Astrocyte (in vitro differentiated cells and primary cell): ENCODE measurements around the gene COL2A1. TPM values are rescaled to one million over a fixed set of nuclear protein-coding genes. Genes with fewer than 3 reads are reported as not detected.

Experiments used
- DNase-seq: peaks from one replicate; pipeline ENCODE4 v3.0.0-alpha.2; 2010; ENCODE audit warnings: low read depth
- FAIRE-seq: peaks from 2 replicates; lab custom pipeline; 2011; peaks lifted over from hg19 to GRCh38; lab: Jason Lieb, UNC
- H2AFZ ChIP-seq: 2 replicates; pipeline ENCODE4 v1.6.0; 2012; ENCODE audit warnings: low read depth, low read length, inconsistent platforms
- H3K27ac ChIP-seq: 2 replicates; pipeline ENCODE4 v1.5.1; 2011; ENCODE audit warnings: low read depth, low read length, inconsistent platforms
- H3K27me3 ChIP-seq: 2 replicates; pipeline ENCODE4 v1.6.0; 2011; ENCODE audit warnings: low read length, inconsistent platforms; ENCODE audit not compliant: insufficient read depth
- H3K36me3 ChIP-seq: 2 replicates; pipeline ENCODE4 v1.5.1; 2011; ENCODE audit warnings: low read length, inconsistent platforms; ENCODE audit not compliant: insufficient read depth
- H3K4me1 ChIP-seq: 2 replicates; pipeline ENCODE4 v1.5.1; 2011; ENCODE audit warnings: low read length, inconsistent platforms; ENCODE audit not compliant: insufficient read depth
- H3K4me2 ChIP-seq: 2 replicates; pipeline ENCODE4 v1.6.0; 2012; ENCODE audit warnings: low read length, inconsistent platforms
- H3K4me3 ChIP-seq: 2 replicates; pipeline ENCODE4 v1.5.1; 2011; ENCODE audit warnings: low read depth, mild to moderate bottlenecking, low read length, inconsistent platforms; ENCODE audit not compliant: insufficient read depth
- H3K79me2 ChIP-seq: 2 replicates; pipeline ENCODE4 v1.6.0; 2012; ENCODE audit warnings: mild to moderate bottlenecking, low read length, inconsistent platforms; ENCODE audit not compliant: insufficient read depth
- H3K9ac ChIP-seq: 2 replicates; pipeline ENCODE4 v1.6.0; 2012; ENCODE audit warnings: mild to moderate bottlenecking, low read length, inconsistent platforms
- H3K9me3 ChIP-seq: 2 replicates; pipeline ENCODE4 v1.5.1; 2012; ENCODE audit warnings: low read depth, mild to moderate bottlenecking, low read length, inconsistent platforms; ENCODE audit not compliant: insufficient read depth
- H4K20me1 ChIP-seq: 2 replicates; pipeline ENCODE4 v1.6.0; 2012; ENCODE audit warnings: low read length, inconsistent platforms; ENCODE audit not compliant: insufficient read depth
- H3K27ac Mint-ChIP-seq: one replicate; pipeline ENCODE4 v1.8.0; 2021; ENCODE audit warnings: mild to moderate bottlenecking, mixed read lengths; ENCODE audit not compliant: unreplicated experiment
- H3K27me3 Mint-ChIP-seq: one replicate; pipeline ENCODE4 v1.8.0; 2021; ENCODE audit warnings: low read depth, mixed read lengths; ENCODE audit not compliant: unreplicated experiment
- H3K36me3 Mint-ChIP-seq: one replicate; pipeline ENCODE4 v1.8.0; 2021; ENCODE audit warnings: low read depth, mixed read lengths; ENCODE audit not compliant: unreplicated experiment
- H3K4me1 Mint-ChIP-seq: one replicate; pipeline ENCODE4 v1.8.0; 2021; ENCODE audit warnings: low read depth, mixed read lengths; ENCODE audit not compliant: unreplicated experiment
- H3K4me3 Mint-ChIP-seq: one replicate; pipeline ENCODE4 v1.8.0; 2021; ENCODE audit warnings: mild to moderate bottlenecking, moderate library complexity, mixed read lengths; ENCODE audit not compliant: unreplicated experiment
- H3K9me3 Mint-ChIP-seq: one replicate; pipeline ENCODE4 v1.8.0; 2021; ENCODE audit warnings: mild to moderate bottlenecking, mixed read lengths; ENCODE audit not compliant: unreplicated experiment
- CTCF ChIP-seq: IDR thresholded peaks from 2 replicates; pipeline ENCODE4 v1.5.1; 2011; ENCODE audit warnings: low read depth, mild to moderate bottlenecking, inconsistent platforms, low read length, moderate library complexity; ENCODE audit not compliant: insufficient read depth
- EZH2 ChIP-seq: IDR thresholded peaks from 2 replicates; pipeline ENCODE4 v1.6.1; 2012; ENCODE audit warnings: mild to moderate bottlenecking, low read length, inconsistent platforms; ENCODE audit not compliant: insufficient read depth
- total RNA-seq: library from RNA; stranded (reverse); gene quantifications from 2 replicates; pipeline ENCODE4 v1.2.1, GENCODE V29; 2021

Gene COL2A1
- total RNA-seq, 1 donor from 2014 or later, result 20.3 TPM

DNA sequence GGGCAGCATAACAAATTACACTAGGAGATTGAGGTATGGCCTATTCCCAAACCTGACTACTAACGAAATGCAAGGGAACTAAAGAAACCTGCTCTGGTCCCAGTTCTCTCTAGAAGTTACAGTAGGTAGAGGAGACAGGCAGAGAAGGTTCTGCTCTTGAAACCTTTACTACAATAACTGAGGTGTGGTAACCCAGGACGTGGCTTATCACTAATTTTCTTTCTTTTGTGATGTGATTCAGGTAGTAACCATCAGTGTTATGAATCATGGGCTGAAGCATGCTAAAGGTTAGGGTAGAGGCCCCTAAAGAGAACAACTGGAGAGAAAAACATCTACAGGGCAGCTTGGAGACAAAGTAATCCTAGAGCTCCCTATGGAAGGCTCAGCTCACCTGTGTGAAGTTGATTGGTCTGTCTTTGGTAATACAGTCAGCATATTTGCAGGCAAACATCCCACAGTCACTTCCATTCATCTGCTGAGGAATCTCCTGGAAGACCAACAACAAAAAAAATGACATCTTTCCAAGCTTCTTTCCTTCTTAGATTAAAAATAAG is 41.8 kb upstream of the COL2A1 start:
- Mint-ChIP-seq H3K9me3 (no peaks in the 10 kb centered on the region), H3K27ac (no peak overlapping the region), H3K4me1 (no peaks in the 10 kb centered on the region), H3K27me3 (no peaks in the 10 kb centered on the region), H3K36me3 (peaks cover 9% of the 10 kb centered on the region), H3K4me3 (no peak overlapping the region)
- FAIRE-seq (no peak), DNase-seq (no peak)
- Histone ChIP-seq H3K27me3 (no peaks in the 10 kb centered on the region), H2AFZ (no peak overlapping the region), H3K36me3 (peaks cover 23% of the 10 kb centered on the region), H3K79me2 (no peaks in the 10 kb centered on the region), H3K27ac (no peak overlapping the region), H3K4me3 (no peak overlapping the region), H4K20me1 (no peaks in the 10 kb centered on the region), H3K4me2 (no peak overlapping the region), H3K9me3 (no peaks in the 10 kb centered on the region), H3K4me1 (no peaks in the 10 kb centered on the region), H3K9ac (no peak overlapping the region)
- TF ChIP-seq EZH2 (no peak), CTCF (no peak)

DNA sequence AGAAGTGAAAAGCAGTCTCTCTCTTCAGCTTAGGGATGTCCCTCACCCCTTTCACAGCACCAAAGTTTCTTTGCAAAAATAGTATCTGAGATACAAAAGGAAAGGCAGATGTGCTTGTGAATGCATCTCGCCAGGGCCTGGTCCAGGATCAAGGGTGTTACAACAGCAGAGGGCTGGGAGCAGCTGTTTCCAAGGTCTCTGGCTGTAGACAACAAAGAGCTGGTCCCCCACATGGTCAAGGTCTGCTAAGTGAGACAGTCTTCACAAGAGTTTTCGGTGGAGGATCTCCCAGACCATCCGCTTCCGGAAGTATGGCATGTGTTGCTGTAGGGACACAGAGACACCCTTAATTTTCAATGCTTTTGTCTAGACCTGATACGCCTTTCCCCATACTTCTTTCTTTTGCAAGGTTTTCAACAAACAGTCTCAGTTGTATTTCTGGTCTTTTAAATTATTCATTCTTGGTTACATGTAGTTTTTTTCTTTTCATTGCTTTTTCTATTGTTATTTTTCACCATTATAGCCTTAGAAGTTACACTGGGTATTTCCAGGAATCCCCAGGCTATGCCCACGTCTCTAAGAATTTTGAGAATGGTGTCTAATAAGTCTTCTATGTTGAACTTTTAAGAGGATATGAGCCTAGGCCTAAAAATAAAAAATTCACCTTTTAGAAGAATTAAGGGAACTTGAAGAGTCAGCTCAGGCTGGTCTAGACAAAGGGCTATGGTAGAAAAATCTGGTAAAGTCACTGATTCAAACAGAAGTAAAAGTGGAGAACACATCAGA is 41.0 kb upstream of the COL2A1 start:
- no peak overlapping the region for H3K27ac Mint-ChIP-seq
- peaks cover 23% of the 10 kb centered on the region for H3K36me3 ChIP-seq
- no peak for FAIRE-seq

More for the DNA sequence above, 41.0 kb upstream of the COL2A1 start:
- Histone ChIP-seq H3K4me2 (no peak overlapping the region), H3K79me2 (no peaks in the 10 kb centered on the region), H2AFZ (no peak overlapping the region), H3K27ac (no peak overlapping the region), H3K4me1 (no peaks in the 10 kb centered on the region), H3K27me3 (no peaks in the 10 kb centered on the region), H3K9ac (no peak overlapping the region), H4K20me1 (no peaks in the 10 kb centered on the region), H3K9me3 (no peaks in the 10 kb centered on the region), H3K4me3 (no peak overlapping the region)
- DNase-seq, result no peak
- no peak for TF ChIP-seq CTCF
- TF ChIP-seq EZH2, result no peak
- Mint-ChIP-seq H3K9me3 (no peaks in the 10 kb centered on the region), H3K4me3 (no peak overlapping the region), H3K36me3 (peaks cover 9% of the 10 kb centered on the region), H3K4me1 (no peaks in the 10 kb centered on the region), H3K27me3 (no peaks in the 10 kb centered on the region)
